ENCODE measurements around the gene SHC1.
A peak's percentile ranks its signal among the peaks of the same experiment; 100 is the strongest.

Gene SHC1

GRCh38 chr1:154974808-154975408 is 4.4 kb upstream of the SHC1 start:
- peak overlapping the region; percentile 88 for H3K4me3 ChIP-seq (ENCODE audit: control insufficient read depth, low read depth, low read length)
- DNase-seq (ENCODE audit: low read depth), result peak; percentile 93
- no peak for TF ChIP-seq CTCF (conservative IDR thresholded peaks at IDR 0.05; ENCODE audit: control insufficient read depth, insufficient read depth, low read depth, low read length)

GRCh38 chr1:154974102-154974807 is 3.7 kb upstream of the SHC1 start, which contains the start of gene CKS1B:
Gene CKS1B, plus strand, starts transcription at chr1:154974681. Its CDS starts 65 bp downstream, at chr1:154974746.
- TF ChIP-seq CTCF (conservative IDR thresholded peaks at IDR 0.05; ENCODE audit: control insufficient read depth, insufficient read depth, low read depth, low read length), result no peak
- DNase-seq (ENCODE audit: low read depth), result peak; percentile 100

GRCh38 chr1:154973344-154974101 is 3.0 kb upstream of the SHC1 start:
- DNase-seq (ENCODE audit: low read depth), result peak; percentile 97
- H3K4me3 ChIP-seq (ENCODE audit: control insufficient read depth, low read depth, low read length), result peak overlapping the region; percentile 88
- peak; percentile 29 for TF ChIP-seq CTCF (conservative IDR thresholded peaks at IDR 0.05; ENCODE audit: control insufficient read depth, insufficient read depth, low read depth, low read length)

More at GRCh38 chr1:154974102-154974807, 3.7 kb upstream of the SHC1 start, which contains the start of gene CKS1B:
- peak within 1 kb of the TSS; percentile 88 for H3K4me3 ChIP-seq (ENCODE audit: control insufficient read depth, low read depth, low read length)

GRCh38 chr1:154972517-154973343 is 2.2 kb upstream of the SHC1 start:
- TF ChIP-seq CTCF (conservative IDR thresholded peaks at IDR 0.05; ENCODE audit: control insufficient read depth, insufficient read depth, low read depth, low read length), result no peak
- H3K4me3 ChIP-seq (ENCODE audit: control insufficient read depth, low read depth, low read length), result peak overlapping the region; percentile 88
- DNase-seq (ENCODE audit: low read depth), result peak; percentile 88

- DNase-seq (ENCODE audit: low read depth), result no peak
- H3K4me3 ChIP-seq (ENCODE audit: control insufficient read depth, low read depth, low read length), result peak overlapping the region; percentile 88
- TF ChIP-seq CTCF (conservative IDR thresholded peaks at IDR 0.05; ENCODE audit: control insufficient read depth, insufficient read depth, low read depth, low read length), result no peak
These were observed 1.6 kb upstream of the SHC1 start for GRCh38 chr1:154972213-154972516.

GRCh38 chr1:154971341-154971998 is 923 bp upstream of the SHC1 start:
- no peak for DNase-seq (ENCODE audit: low read depth)
- TF ChIP-seq CTCF (conservative IDR thresholded peaks at IDR 0.05; ENCODE audit: control insufficient read depth, insufficient read depth, low read depth, low read length), result no peak
- peak overlapping the region; percentile 79 for H3K4me3 ChIP-seq (ENCODE audit: control insufficient read depth, low read depth, low read length)

All from fibroblast of mammary gland (primary cell).